ES-I3 (cell line): Measurements from ENCODE around the gene ADAMTS7.
"Not testable (repeated sequence)": the region's sequence is repeated elsewhere in the genome, so short reads cannot be mapped to it uniquely, and the experiment has no call there.

ENCODE experiments used
- H3K36me3 ChIP-seq: 2 replicates; pipeline ENCODE4 v1.6.1; 2013; ENCODE audit warnings: mild to moderate bottlenecking, low read length, control low read depth, moderate library complexity; ENCODE audit not compliant: insufficient read depth
- H3K4me1 ChIP-seq: 2 replicates; pipeline ENCODE4 v1.6.1; 2013; ENCODE audit warnings: mild to moderate bottlenecking, control low read depth, low read length; ENCODE audit not compliant: insufficient read depth
- H3K9ac ChIP-seq: 2 replicates; pipeline ENCODE4 v1.6.1; 2013; ENCODE audit warnings: low read depth, mild to moderate bottlenecking, low read length, moderate library complexity
- H3K9me3 ChIP-seq: 2 replicates; pipeline ENCODE4 v1.6.1; 2013; ENCODE audit warnings: mild to moderate bottlenecking, low read length, moderate library complexity; ENCODE audit not compliant: control insufficient read depth, insufficient read depth

The ADAMTS7 gene

GRCh38 chr15:78769473-78770225, 41.6 kb downstream of the ADAMTS7 start:
- not testable (repeated sequence) for H3K36me3 ChIP-seq, H3K9ac ChIP-seq, H3K9me3 ChIP-seq
- H3K4me1 ChIP-seq = peaks cover 13% of the 10 kb centered on the region

GRCh38 chr15:78768531-78769408, 42.5 kb downstream of the ADAMTS7 start:
- H3K36me3 ChIP-seq = no peaks in the 10 kb centered on the region
- H3K9me3 ChIP-seq = no peaks in the 10 kb centered on the region
- no peak overlapping the region for H3K9ac ChIP-seq
- peaks cover 13% of the 10 kb centered on the region for H3K4me1 ChIP-seq

- no peaks in the 10 kb centered on the region for H3K9me3 ChIP-seq
- H3K9ac ChIP-seq = no peak overlapping the region
- H3K4me1 ChIP-seq = peaks cover 13% of the 10 kb centered on the region
- H3K36me3 ChIP-seq = no peaks in the 10 kb centered on the region
Measured at GRCh38 chr15:78768096-78768495, 43.2 kb downstream of the ADAMTS7 start.

- Histone ChIP-seq H3K9me3 (no peaks in the 10 kb centered on the region), H3K4me1 (peaks cover 13% of the 10 kb centered on the region), H3K36me3 (no peaks in the 10 kb centered on the region), H3K9ac (no peak overlapping the region)
Measured at GRCh38 chr15:78767331-78767951, 43.8 kb downstream of the ADAMTS7 start.

- not testable (repeated sequence) for H3K36me3 ChIP-seq, H3K9me3 ChIP-seq, H3K9ac ChIP-seq
- peaks cover 13% of the 10 kb centered on the region for H3K4me1 ChIP-seq
Measured at GRCh38 chr15:78766641-78767071, 44.6 kb downstream of the ADAMTS7 start.

GRCh38 chr15:78766041-78766440, 45.2 kb downstream of the ADAMTS7 start:
- H3K4me1 ChIP-seq = peaks cover 13% of the 10 kb centered on the region
- no peaks in the 10 kb centered on the region for H3K9me3 ChIP-seq
- no peaks in the 10 kb centered on the region for H3K36me3 ChIP-seq
- H3K9ac ChIP-seq = no peak overlapping the region

- H3K4me1 ChIP-seq = peaks cover 13% of the 10 kb centered on the region
- not testable (repeated sequence) for H3K9ac ChIP-seq
Measured at GRCh38 chr15:78765154-78765860, 46.0 kb downstream of the ADAMTS7 start.

GRCh38 chr15:78764340-78765153, 46.7 kb downstream of the ADAMTS7 start:
- H3K4me1 ChIP-seq = peaks cover 13% of the 10 kb centered on the region
- H3K36me3 ChIP-seq, H3K9me3 ChIP-seq, H3K9ac ChIP-seq: not testable (repeated sequence)

More at GRCh38 chr15:78765154-78765860, 46.0 kb downstream of the ADAMTS7 start:
- H3K9me3 ChIP-seq, H3K36me3 ChIP-seq: not testable (repeated sequence)

GRCh38 chr15:78763796-78764241, 47.4 kb downstream of the ADAMTS7 start:
- no peaks in the 10 kb centered on the region for H3K9me3 ChIP-seq
- H3K4me1 ChIP-seq = peaks cover 10% of the 10 kb centered on the region
- no peaks in the 10 kb centered on the region for H3K36me3 ChIP-seq
- no peak overlapping the region for H3K9ac ChIP-seq

GRCh38 chr15:78762985-78763795, 48.1 kb downstream of the ADAMTS7 start:
- Histone ChIP-seq H3K36me3 (no peaks in the 10 kb centered on the region), H3K4me1 (peaks cover 4% of the 10 kb centered on the region), H3K9ac (no peak overlapping the region), H3K9me3 (no peaks in the 10 kb centered on the region)

GRCh38 chr15:78762386-78762961, 48.8 kb downstream of the ADAMTS7 start:
- not testable (repeated sequence) for H3K9ac ChIP-seq, H3K36me3 ChIP-seq, H3K4me1 ChIP-seq, H3K9me3 ChIP-seq

- Histone ChIP-seq H3K9ac (no peak overlapping the region), H3K9me3 (no peaks in the 10 kb centered on the region), H3K4me1 (no peaks in the 10 kb centered on the region), H3K36me3 (no peaks in the 10 kb centered on the region)
Measured at GRCh38 chr15:78761891-78762385, 49.3 kb downstream of the ADAMTS7 start.
